SIG-M5 (cell line): ENCODE measurements around the gene RIMKLB.

Source experiments
- DNase-seq: peaks from one replicate; lab custom pipeline; 2025; lab: John Stamatoyannopoulos, UW

The RIMKLB gene

GRCh38 chr12:8697476-8698131 is at the start of gene RIMKLB:
Gene RIMKLB (plus strand): TSS chr12:8697991. CDS start chr12:8713867, 15,876 bp downstream.
- DNase-seq, result no peak

GRCh38 chr12:8648576-8649205 is 49.1 kb upstream of the RIMKLB start:
- DNase-seq, result no peak

GRCh38 chr12:8655421-8655820 is 42.4 kb upstream of the RIMKLB start:
- no peak for DNase-seq

- DNase-seq, result no peak
Observed at GRCh38 chr12:8658346-8658745, 39.4 kb upstream of the RIMKLB start.

- DNase-seq, result no peak
Observed at GRCh38 chr12:8661016-8661415, 36.8 kb upstream of the RIMKLB start.

GRCh38 chr12:8661751-8662150 is 36.0 kb upstream of the RIMKLB start:
- no peak for DNase-seq

GRCh38 chr12:8662593-8662992 is 35.2 kb upstream of the RIMKLB start, which contains the start of gene MFAP5:
Gene MFAP5 (minus strand): TSS chr12:8662826. CDS start chr12:8662104, 722 bp downstream.
- DNase-seq, result no peak

GRCh38 chr12:8664228-8664913 is 33.4 kb upstream of the RIMKLB start:
- no peak for DNase-seq

- DNase-seq, result no peak
Observed at GRCh38 chr12:8665759-8666158, 32.0 kb upstream of the RIMKLB start.

- peak; percentile 21 for DNase-seq
Observed at GRCh38 chr12:8667270-8667669, 30.5 kb upstream of the RIMKLB start.

GRCh38 chr12:8668441-8668840 is 29.4 kb upstream of the RIMKLB start:
- DNase-seq, result no peak

GRCh38 chr12:8672381-8672780 is 25.4 kb upstream of the RIMKLB start:
- no peak for DNase-seq

- DNase-seq, result no peak
Observed at GRCh38 chr12:8675591-8676036, 22.2 kb upstream of the RIMKLB start.

- DNase-seq, result no peak
Observed at GRCh38 chr12:8676651-8677050, 21.1 kb upstream of the RIMKLB start.

GRCh38 chr12:8677362-8677761 is 20.4 kb upstream of the RIMKLB start:
- no peak for DNase-seq

- DNase-seq, result no peak
Observed at GRCh38 chr12:8678661-8679111, 19.1 kb upstream of the RIMKLB start.

- DNase-seq, result no peak
Observed at GRCh38 chr12:8680533-8680932, 17.3 kb upstream of the RIMKLB start.

GRCh38 chr12:8681129-8681884 is 16.5 kb upstream of the RIMKLB start:
- no peak for DNase-seq

GRCh38 chr12:8685051-8685450 is 12.7 kb upstream of the RIMKLB start:
- DNase-seq, result no peak

GRCh38 chr12:8687846-8688601 is 9.8 kb upstream of the RIMKLB start:
- no peak for DNase-seq

GRCh38 chr12:8689681-8690080 is 8.1 kb upstream of the RIMKLB start:
- DNase-seq, result no peak

GRCh38 chr12:8692573-8692972 is 5.2 kb upstream of the RIMKLB start:
- no peak for DNase-seq
